HG03575 (cell line): ENCODE data around the gene ELOVL2.
"Not testable (repeated sequence)": the region's sequence is repeated elsewhere in the genome, so short reads cannot be mapped to it uniquely, and the experiment has no call there.

Experiments used
- ATAC-seq: cut with Tn5 transposase; IDR thresholded peaks from one replicate; pipeline ENCODE4 v1.9.1; 2021; ENCODE audit not compliant: unreplicated experiment, insufficient number of reproducible peaks, low FRiP score; ENCODE audit errors: extremely low read depth

The ELOVL2 gene

GRCh38 chr6:11003297-11003696 lies 40.8 kb downstream of the ELOVL2 start:
- ATAC-seq = not testable (repeated sequence)

- no peak for ATAC-seq
Measured at GRCh38 chr6:11002176-11002575, 41.9 kb downstream of the ELOVL2 start.

GRCh38 chr6:10999994-11000393 lies 44.1 kb downstream of the ELOVL2 start:
- ATAC-seq = no peak

- no peak for ATAC-seq
Measured at GRCh38 chr6:10995114-10995707, 48.9 kb downstream of the ELOVL2 start.

GRCh38 chr6:10993896-10994295 lies 50.2 kb downstream of the ELOVL2 start:
- ATAC-seq = no peak

GRCh38 chr6:10991115-10991514 lies 53.0 kb downstream of the ELOVL2 start:
- no peak for ATAC-seq

GRCh38 chr6:10989587-10989986 lies 54.5 kb downstream of the ELOVL2 start:
- ATAC-seq = no peak

GRCh38 chr6:10984959-10985358 lies 59.1 kb downstream of the ELOVL2 start:
- not testable (repeated sequence) for ATAC-seq

- ATAC-seq = no peak
Measured at GRCh38 chr6:10981409-10981808, 62.7 kb downstream of the ELOVL2 start.

GRCh38 chr6:10979603-10980002 lies 64.5 kb downstream of the ELOVL2 start:
- ATAC-seq = no peak

- no peak for ATAC-seq
Measured at GRCh38 chr6:10977231-10977968, 66.7 kb downstream of the ELOVL2 start.

GRCh38 chr6:10976571-10976970 lies 67.5 kb downstream of the ELOVL2 start:
- ATAC-seq = no peak

GRCh38 chr6:10972196-10972595 lies 71.9 kb downstream of the ELOVL2 start:
- no peak for ATAC-seq

GRCh38 chr6:10970731-10971130 lies 73.4 kb downstream of the ELOVL2 start:
- no peak for ATAC-seq

- no peak for ATAC-seq
Measured at GRCh38 chr6:10968776-10969175, 75.3 kb downstream of the ELOVL2 start.

- no peak for ATAC-seq
Measured at GRCh38 chr6:10964684-10965083, 79.4 kb downstream of the ELOVL2 start.

- ATAC-seq = no peak
Measured at GRCh38 chr6:10963113-10963512, 81.0 kb downstream of the ELOVL2 start.

- ATAC-seq = no peak
Measured at GRCh38 chr6:10962673-10963072, 81.4 kb downstream of the ELOVL2 start.

- no peak for ATAC-seq
Measured at GRCh38 chr6:10961837-10962236, 82.3 kb downstream of the ELOVL2 start.

- ATAC-seq = no peak
Measured at GRCh38 chr6:10960171-10960570, 83.9 kb downstream of the ELOVL2 start.

GRCh38 chr6:10957414-10957886 lies 86.7 kb downstream of the ELOVL2 start:
- ATAC-seq = no peak
